Activated CD8-positive, alpha-beta memory T cell treated with anti-CD3 and anti-CD28 coated beads, Interleukin-2, amount 50 U/mL, for 4 hours (primary cell): ENCODE data around the gene CCNG2.

Source experiments
- DNase-seq: peaks from one replicate; pipeline ENCODE4 v3.0.0-alpha.2; 2020

The CCNG2 gene

DNA sequence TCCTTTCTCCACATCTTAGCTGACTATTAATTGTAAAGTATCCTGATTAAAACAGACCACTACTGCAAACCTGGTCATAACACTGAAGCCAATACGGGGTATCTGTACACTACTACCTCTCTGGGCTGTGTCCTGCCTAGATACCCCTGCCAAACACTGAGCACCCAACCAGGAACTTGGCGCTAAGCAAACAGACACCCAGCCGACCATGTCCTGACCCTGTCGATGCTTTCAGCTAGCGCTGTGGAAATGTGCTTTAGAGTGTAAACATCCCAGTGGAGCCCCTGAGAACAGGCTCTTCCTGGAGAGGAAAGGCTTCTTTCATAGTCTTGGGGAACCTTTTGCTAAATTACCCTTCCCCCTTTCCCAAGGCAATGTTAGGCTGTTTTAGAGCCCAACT is 52.9 kb downstream of the CCNG2 start:
- no peak for DNase-seq

DNA sequence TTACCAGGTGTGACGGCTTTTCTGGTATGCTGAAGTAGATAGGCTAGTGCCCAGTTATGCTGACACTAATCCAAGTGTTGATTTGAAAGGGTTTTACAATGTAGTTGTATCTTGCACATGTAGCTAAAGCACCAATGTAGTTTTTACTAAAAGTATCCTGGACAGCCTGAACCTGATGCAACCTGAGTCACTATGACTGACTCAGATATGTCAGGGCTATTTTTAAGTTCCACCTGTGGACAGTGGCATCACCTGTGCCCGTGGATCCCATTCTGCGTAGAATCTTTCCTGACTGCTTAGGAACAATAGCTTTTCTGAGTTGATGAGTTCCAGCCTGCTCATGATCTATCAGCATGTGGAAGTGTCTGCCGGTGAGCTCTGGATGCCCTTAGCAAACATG is 58.1 kb downstream of the CCNG2 start:
- DNase-seq: no peak

DNA sequence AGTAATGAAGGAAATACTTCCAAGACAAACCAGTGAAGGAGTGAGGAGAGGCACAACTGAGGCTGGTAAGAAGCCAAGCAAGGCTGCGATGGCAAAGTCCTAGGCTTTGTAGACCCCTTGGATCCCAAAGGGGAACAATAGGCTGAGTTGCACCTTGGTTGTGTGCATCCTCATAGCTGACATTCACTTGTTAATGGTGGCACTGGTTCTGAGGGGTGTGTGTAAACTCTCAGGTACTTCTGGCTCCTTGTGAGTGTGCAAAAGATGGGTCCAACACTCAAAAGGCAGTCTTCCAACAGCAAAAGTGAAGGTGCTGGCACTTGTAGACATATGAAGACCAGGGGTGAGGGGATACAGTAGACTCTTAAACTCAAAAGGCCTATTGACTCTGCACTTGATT is 60.5 kb downstream of the CCNG2 start:
- no peak for DNase-seq

DNA sequence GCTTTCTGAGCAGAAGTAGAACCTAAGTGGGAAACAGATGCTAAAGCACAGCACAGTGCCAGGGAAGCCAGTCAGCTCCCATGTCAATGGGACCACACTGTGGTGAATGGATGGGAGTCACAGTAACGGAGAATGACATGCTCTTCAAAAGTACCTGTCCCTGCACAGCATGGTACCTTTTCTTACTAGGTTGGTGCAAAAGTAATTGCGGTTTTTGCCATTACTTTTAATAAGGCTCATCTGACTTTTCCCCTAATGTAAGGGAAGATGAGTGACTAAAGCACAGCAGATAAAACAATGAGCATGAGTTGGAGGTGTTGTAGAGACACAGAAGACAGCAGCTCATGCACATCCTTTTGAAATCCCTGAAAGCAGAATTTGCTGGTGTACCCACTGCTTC is 62.3 kb downstream of the CCNG2 start:
- DNase-seq: no peak
